Endothelial cell of umbilical vein (primary cell): ENCODE data around the gene LHX2.

Source experiments
- EZH2 ChIP-seq: IDR thresholded peaks from 2 replicates; pipeline ENCODE4 v1.6.1; 2012; ENCODE audit warnings: borderline replicate concordance, low read depth, mild to moderate bottlenecking, moderate library complexity, low read length, inconsistent platforms; ENCODE audit not compliant: severe bottlenecking
- POLR2A ChIP-seq: IDR thresholded peaks from 2 replicates; pipeline ENCODE4 v1.6.1; 2012; ENCODE audit warnings: low read depth, mild to moderate bottlenecking, control low read depth, low read length
- POLR2AphosphoS5 ChIP-seq: IDR thresholded peaks from 2 replicates; pipeline ENCODE4 v1.6.1; 2012; ENCODE audit warnings: low read depth, mild to moderate bottlenecking, control low read depth, low read length, moderate library complexity; ENCODE audit not compliant: insufficient read depth
- TF ChIP-seq, protein P1 (sequence below), 2 donors: IDR thresholded peaks; 1 replicate in 1 of 2; 2 replicates in 1 of 2; pipeline ENCODE4 v1.5.1; 2011; ENCODE audit warnings: low read length in 2 of 2, mild to moderate bottlenecking in 2 of 2, moderate library complexity in 2 of 2, control low read depth in 1 of 2, inconsistent platforms in 1 of 2, low read depth in 1 of 2; ENCODE audit not compliant: insufficient read depth in 1 of 2; ENCODE audit errors: extremely low read depth in 1 of 2

DNA sequence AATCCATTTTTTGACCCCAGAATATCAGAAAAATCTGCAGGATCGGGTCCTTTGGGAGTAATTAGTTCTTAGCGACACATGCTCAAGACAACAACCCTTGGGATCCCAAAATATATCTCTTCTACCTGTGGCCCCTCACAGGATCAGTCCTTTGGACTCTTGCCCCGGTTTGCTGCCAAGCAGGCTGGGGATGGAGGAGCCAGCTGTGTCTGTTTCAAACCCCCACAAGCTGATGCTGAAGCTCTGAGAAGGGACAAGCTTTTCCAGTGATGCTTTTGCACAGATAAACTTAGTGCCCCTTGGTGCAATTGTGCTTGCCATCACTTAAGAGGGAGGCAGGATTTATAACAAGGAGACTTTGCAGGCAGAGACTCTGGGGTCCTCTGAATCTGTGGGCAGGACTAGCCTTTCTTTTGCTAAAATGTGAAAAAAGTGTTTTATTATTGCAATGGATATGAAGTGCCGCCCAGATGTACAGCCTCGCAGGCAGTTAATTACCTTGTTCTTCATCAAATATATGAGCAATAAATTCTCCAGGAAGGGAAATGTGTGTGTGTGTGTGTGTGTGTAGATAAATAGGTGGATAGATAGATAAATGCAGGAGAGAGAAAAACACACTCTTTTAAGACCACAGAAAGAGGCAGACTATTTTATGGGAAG, 9.6 kb upstream of the LHX2 start:
- TF ChIP-seq POLR2A: no peak
- TF ChIP-seq, protein P1, sequence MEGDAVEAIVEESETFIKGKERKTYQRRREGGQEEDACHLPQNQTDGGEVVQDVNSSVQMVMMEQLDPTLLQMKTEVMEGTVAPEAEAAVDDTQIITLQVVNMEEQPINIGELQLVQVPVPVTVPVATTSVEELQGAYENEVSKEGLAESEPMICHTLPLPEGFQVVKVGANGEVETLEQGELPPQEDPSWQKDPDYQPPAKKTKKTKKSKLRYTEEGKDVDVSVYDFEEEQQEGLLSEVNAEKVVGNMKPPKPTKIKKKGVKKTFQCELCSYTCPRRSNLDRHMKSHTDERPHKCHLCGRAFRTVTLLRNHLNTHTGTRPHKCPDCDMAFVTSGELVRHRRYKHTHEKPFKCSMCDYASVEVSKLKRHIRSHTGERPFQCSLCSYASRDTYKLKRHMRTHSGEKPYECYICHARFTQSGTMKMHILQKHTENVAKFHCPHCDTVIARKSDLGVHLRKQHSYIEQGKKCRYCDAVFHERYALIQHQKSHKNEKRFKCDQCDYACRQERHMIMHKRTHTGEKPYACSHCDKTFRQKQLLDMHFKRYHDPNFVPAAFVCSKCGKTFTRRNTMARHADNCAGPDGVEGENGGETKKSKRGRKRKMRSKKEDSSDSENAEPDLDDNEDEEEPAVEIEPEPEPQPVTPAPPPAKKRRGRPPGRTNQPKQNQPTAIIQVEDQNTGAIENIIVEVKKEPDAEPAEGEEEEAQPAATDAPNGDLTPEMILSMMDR (IDR thresholded peaks at IDR 0.05; ENCODE audit: extremely low read depth in 1 of 2, insufficient read depth in 1 of 2, low read depth in 1 of 2, low read length in 2 of 2): no peak
- TF ChIP-seq POLR2AphosphoS5: no peak
- TF ChIP-seq EZH2: no peak
